CD14-positive monocyte (primary cell): Measurements from ENCODE around the gene PKHD1. TPM values are rescaled to one million over a fixed set of nuclear protein-coding genes. Genes with fewer than 3 reads are reported as not detected.

Experiments used
- DNase-seq, 3 donors: peaks; one replicate each; pipeline ENCODE4 v3.0.0-alpha.2; 2011 to 2022
- H2AFZ ChIP-seq: 2 replicates; pipeline ENCODE4 v1.6.0; 2012; ENCODE audit warnings: mild to moderate bottlenecking, low read depth, low read length, inconsistent platforms; ENCODE audit not compliant: insufficient read depth, poor library complexity, severe bottlenecking
- H3K27ac ChIP-seq, 2 donors: 1 replicate in 1 of 2; 2 replicates in 1 of 2; pipeline ENCODE4 v1.5.1; 2012 to 2013; ENCODE audit warnings: low read length in 2 of 2, control low read depth in 1 of 2, inconsistent platforms in 1 of 2, low read depth in 1 of 2, mild to moderate bottlenecking in 1 of 2
- H3K27me3 ChIP-seq, 2 donors: one replicate each; pipeline versions ENCODE4 v1.6.0 to v1.6.1; 2011 to 2013; ENCODE audit warnings: low read length in 2 of 2; ENCODE audit not compliant: control insufficient read depth in 2 of 2, insufficient read depth in 2 of 2
- H3K36me3 ChIP-seq, 2 donors: replicated peaks in 1 of 2; 1 replicate in 1 of 2; 2 replicates in 1 of 2; pipeline versions ENCODE4 v1.5.1 to v1.6.1; 2012 to 2013; ENCODE audit warnings: low read length in 2 of 2, control low read depth in 1 of 2, inconsistent platforms in 1 of 2, mild to moderate bottlenecking in 1 of 2; ENCODE audit not compliant: insufficient read depth in 2 of 2, control insufficient read depth in 1 of 2
- H3K4me1 ChIP-seq, 2 donors: 1 replicate in 1 of 2; 2 replicates in 1 of 2; pipeline versions ENCODE4 v1.5.1 to v1.6.1; 2012 to 2013; ENCODE audit warnings: low read length in 2 of 2, control low read depth in 1 of 2, inconsistent platforms in 1 of 2, mild to moderate bottlenecking in 1 of 2, moderate library complexity in 1 of 2; ENCODE audit not compliant: insufficient read depth in 2 of 2, control insufficient read depth in 1 of 2
- H3K4me2 ChIP-seq: replicated peaks from 2 replicates; pipeline ENCODE3; 2012; ENCODE audit warnings: low read length, moderate library complexity, mild to moderate bottlenecking; ENCODE audit not compliant: poor library complexity, severe bottlenecking; ENCODE audit errors: extremely low read depth
- H3K4me3 ChIP-seq, 3 experiments: fragments of 200-600 bp in 1 of 3; sonication (generic) in 1 of 3; replicated peaks in 1 of 3; 1 replicate in 2 of 3; 2 replicates in 1 of 3; pipeline ENCODE4 v1.5.1; 2011 to 2013; ENCODE audit warnings: low read length in 3 of 3, mild to moderate bottlenecking in 3 of 3, control low read depth in 2 of 3, low read depth in 2 of 3, inconsistent platforms in 1 of 3, moderate library complexity in 1 of 3
- H3K79me2 ChIP-seq: 2 replicates; pipeline ENCODE4 v1.6.0; 2012; ENCODE audit warnings: mild to moderate bottlenecking, control low read depth, inconsistent platforms, low read length, moderate library complexity; ENCODE audit not compliant: insufficient read depth
- H3K9ac ChIP-seq: 2 replicates; pipeline ENCODE4 v1.6.0; 2017; ENCODE audit warnings: low read length, mild to moderate bottlenecking; ENCODE audit not compliant: insufficient read depth, poor library complexity, severe bottlenecking
- H3K9me3 ChIP-seq, 2 donors: replicated peaks in 1 of 2; 1 replicate in 1 of 2; 2 replicates in 1 of 2; pipeline versions ENCODE4 v1.5.1 to v1.6.1; 2012 to 2013; ENCODE audit warnings: low read length in 2 of 2, control low read depth in 1 of 2; ENCODE audit not compliant: control insufficient read depth in 1 of 2, insufficient read depth in 1 of 2
- H4K20me1 ChIP-seq: 2 replicates; pipeline ENCODE4 v1.6.0; 2012; ENCODE audit warnings: mild to moderate bottlenecking, low read length, control low read depth, moderate library complexity; ENCODE audit not compliant: insufficient read depth
- H3K27ac Mint-ChIP-seq, 7 donors: one replicate each; pipeline ENCODE4 v1.8.0; 2020; ENCODE audit warnings: mild to moderate bottlenecking in 7 of 7, mixed read lengths in 7 of 7, moderate library complexity in 6 of 7, inconsistent platforms in 2 of 7
- H3K27me3 Mint-ChIP-seq, 3 donors: one replicate each; pipeline ENCODE4 v1.8.0; 2021 to 2022; ENCODE audit warnings: low read depth in 3 of 3, mild to moderate bottlenecking in 3 of 3, mixed read lengths in 3 of 3, moderate library complexity in 3 of 3, inconsistent platforms in 1 of 3
- H3K36me3 Mint-ChIP-seq, 2 donors: one replicate each; pipeline ENCODE4 v1.8.0; 2020; ENCODE audit warnings: mixed read lengths in 2 of 2, inconsistent platforms in 1 of 2, mild to moderate bottlenecking in 1 of 2
- H3K4me1 Mint-ChIP-seq: one replicate; pipeline ENCODE4 v1.8.0; 2020; ENCODE audit warnings: mild to moderate bottlenecking, mixed read lengths
- H3K4me3 Mint-ChIP-seq, 2 donors: one replicate each; pipeline ENCODE4 v1.8.0; 2020; ENCODE audit warnings: mild to moderate bottlenecking in 2 of 2, mixed read lengths in 2 of 2, moderate library complexity in 1 of 2
- H3K9me3 Mint-ChIP-seq, 7 donors: one replicate each; pipeline ENCODE4 v1.8.0; 2020 to 2022; ENCODE audit warnings: mixed read lengths in 7 of 7, mild to moderate bottlenecking in 6 of 7, moderate library complexity in 6 of 7, inconsistent platforms in 2 of 7
- CTCF ChIP-seq: fragments of 200-600 bp; IDR thresholded peaks from one replicate; pipeline ENCODE4 v1.8.0; 2022; ENCODE audit warnings: antibody characterized with exemption, mild to moderate bottlenecking
- WGBS: methylation state at CpG from one replicate; pipeline ENCODE4 v1.1.5; 2013; ENCODE audit warnings: missing lambda C conversion rate; ENCODE audit not compliant: insufficient coverage; 5-methylcytosine and 5-hydroxymethylcytosine counted together
- intact Hi-C, 2 donors: fragments of 100-400 bp; cut with micrococcal nuclease; formaldehyde crosslinking; loops; one replicate each; pipeline versions ENCODE4 v1.15.0 to v1.15.1; 2023
- polyA plus RNA-seq, 3 donors: library from polyadenylated mRNA; depleted of rRNA in 1 of 3; unstranded in 2 of 3; stranded (reverse) in 1 of 3; fragments of 300-500 nt in 2 of 3; fragments of >200 nt in 1 of 3; fragmentation: Illumina TruSeq in 2 of 3; gene quantifications; 1 replicate in 2 of 3; 2 replicates in 1 of 3; pipeline ENCODE4 v1.2.3, GENCODE V29; 2012 to 2021

Gene PKHD1
- polyA plus RNA-seq, 3 donors = not detected

GRCh38 chr6:51743999-51744398, 343.4 kb downstream of the PKHD1 start:
- no peak overlapping the region for H3K9ac ChIP-seq
- H3K79me2 ChIP-seq = no peaks in the 10 kb centered on the region
- H3K9me3 ChIP-seq = no peaks in the 10 kb centered on the region
- H3K4me3 ChIP-seq = no peak overlapping the region
- H3K4me1 ChIP-seq = no peaks in the 10 kb centered on the region
- Mint-ChIP-seq H3K27me3 (peaks cover 0 to 4% (median 0%) of the 10 kb centered on the region in 3 donors), H3K9me3 (no peaks in the 10 kb centered on the region), H3K4me3 (no peak overlapping the region), H3K36me3 (no peaks in the 10 kb centered on the region), H3K4me1 (no peaks in the 10 kb centered on the region), H3K27ac (no peak overlapping the region)
- no peak overlapping the region for H3K27ac ChIP-seq
- H3K36me3 ChIP-seq = no peaks in the 10 kb centered on the region
- no peak for DNase-seq
- H2AFZ ChIP-seq = no peak overlapping the region
- no peaks in the 10 kb centered on the region for H4K20me1 ChIP-seq
- WGBS = 71% methylated on average over 1 of the region's 2 CpGs
- no peak overlapping the region for H3K4me2 ChIP-seq
- H3K27me3 ChIP-seq = no peaks in the 10 kb centered on the region
- no peak for TF ChIP-seq CTCF
- intact Hi-C loops = no loop called here

GRCh38 chr6:51740658-51741057, 346.8 kb downstream of the PKHD1 start:
- H3K27ac ChIP-seq = no peak overlapping the region
- no peaks in the 10 kb centered on the region for H3K27me3 ChIP-seq
- no peak overlapping the region for H3K4me2 ChIP-seq
- H3K27ac Mint-ChIP-seq = no peak overlapping the region
- H3K9me3 ChIP-seq = no peaks in the 10 kb centered on the region
- TF ChIP-seq CTCF = no peak
- no peaks in the 10 kb centered on the region for H3K79me2 ChIP-seq
- H3K36me3 Mint-ChIP-seq = no peaks in the 10 kb centered on the region
- intact Hi-C loops = no loop called here
- peaks cover 0 to 4% (median 0%) of the 10 kb centered on the region in 3 donors for H3K27me3 Mint-ChIP-seq
- no peak for DNase-seq
- H2AFZ ChIP-seq = no peak overlapping the region
- H3K9me3 Mint-ChIP-seq = peaks cover 0 to 2% (median 0%) of the 10 kb centered on the region in 7 donors
- H3K4me3 ChIP-seq = no peak overlapping the region
- H3K36me3 ChIP-seq = no peaks in the 10 kb centered on the region
- no CpG with 5 or more reads among the region's 2 CpGs for WGBS
- H4K20me1 ChIP-seq = no peaks in the 10 kb centered on the region
- H3K9ac ChIP-seq = no peak overlapping the region
- no peak overlapping the region for H3K4me3 Mint-ChIP-seq
- H3K4me1 Mint-ChIP-seq = no peaks in the 10 kb centered on the region
- H3K4me1 ChIP-seq = no peaks in the 10 kb centered on the region
